Measurements from ENCODE around the gene FGF21.
"Not testable (repeated sequence)": the region's sequence is repeated elsewhere in the genome, so short reads cannot be mapped to it uniquely, and the experiment has no call there.

Gene FGF21

DNA sequence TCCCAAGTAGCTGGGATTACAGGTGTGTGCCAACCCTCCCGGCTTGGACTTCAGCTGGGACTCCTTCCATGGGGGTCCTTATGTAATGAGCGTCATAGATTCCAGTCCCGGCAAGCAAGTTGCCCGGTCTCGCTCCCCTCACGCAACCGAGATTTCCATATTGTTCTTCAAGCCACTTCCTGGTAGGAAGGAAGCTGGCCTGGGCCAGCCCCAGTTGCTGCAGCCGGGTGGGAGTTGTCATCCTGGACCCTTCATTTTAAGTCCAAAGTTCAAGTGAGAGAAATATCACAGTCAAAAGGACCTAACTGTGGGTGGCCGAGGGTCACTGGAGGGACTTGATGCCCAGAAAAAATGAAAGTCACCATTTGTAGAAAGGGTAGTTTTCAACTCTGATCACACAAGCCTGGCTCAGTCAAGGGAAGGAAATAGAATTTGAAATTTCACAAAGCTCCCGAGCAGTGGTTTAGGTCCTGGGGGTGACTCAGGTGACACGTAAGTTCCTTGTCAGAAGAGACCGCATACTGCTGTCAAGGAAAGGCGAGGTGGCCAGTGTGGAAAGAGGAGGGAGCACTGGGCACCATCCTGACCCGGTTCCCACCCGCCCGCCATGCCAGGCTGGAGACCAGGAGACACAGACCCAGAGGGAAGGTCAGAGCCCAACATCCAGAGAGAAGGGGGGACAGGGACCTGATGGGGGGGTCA, 5.3 kb downstream of the FGF21 start:
- Histone ChIP-seq H3K4me3 (replicated peaks; ENCODE audit: low read depth, low read length) (no peak overlapping the region), H3K27me3 (replicated peaks; ENCODE audit: control insufficient read depth, insufficient read depth, low read length) (no peaks in the 10 kb centered on the region), H3K36me3 (ENCODE audit: control insufficient read depth, insufficient read depth, low read length) (no peaks in the 10 kb centered on the region)
- DNase-seq (ENCODE audit: extremely low read depth, insufficient read length) = no peak
- TF ChIP-seq, protein P1, sequence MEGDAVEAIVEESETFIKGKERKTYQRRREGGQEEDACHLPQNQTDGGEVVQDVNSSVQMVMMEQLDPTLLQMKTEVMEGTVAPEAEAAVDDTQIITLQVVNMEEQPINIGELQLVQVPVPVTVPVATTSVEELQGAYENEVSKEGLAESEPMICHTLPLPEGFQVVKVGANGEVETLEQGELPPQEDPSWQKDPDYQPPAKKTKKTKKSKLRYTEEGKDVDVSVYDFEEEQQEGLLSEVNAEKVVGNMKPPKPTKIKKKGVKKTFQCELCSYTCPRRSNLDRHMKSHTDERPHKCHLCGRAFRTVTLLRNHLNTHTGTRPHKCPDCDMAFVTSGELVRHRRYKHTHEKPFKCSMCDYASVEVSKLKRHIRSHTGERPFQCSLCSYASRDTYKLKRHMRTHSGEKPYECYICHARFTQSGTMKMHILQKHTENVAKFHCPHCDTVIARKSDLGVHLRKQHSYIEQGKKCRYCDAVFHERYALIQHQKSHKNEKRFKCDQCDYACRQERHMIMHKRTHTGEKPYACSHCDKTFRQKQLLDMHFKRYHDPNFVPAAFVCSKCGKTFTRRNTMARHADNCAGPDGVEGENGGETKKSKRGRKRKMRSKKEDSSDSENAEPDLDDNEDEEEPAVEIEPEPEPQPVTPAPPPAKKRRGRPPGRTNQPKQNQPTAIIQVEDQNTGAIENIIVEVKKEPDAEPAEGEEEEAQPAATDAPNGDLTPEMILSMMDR (IDR thresholded peaks at IDR 0.05; ENCODE audit: insufficient read depth, low read length, poor library complexity, severe bottlenecking) = no peak

DNA sequence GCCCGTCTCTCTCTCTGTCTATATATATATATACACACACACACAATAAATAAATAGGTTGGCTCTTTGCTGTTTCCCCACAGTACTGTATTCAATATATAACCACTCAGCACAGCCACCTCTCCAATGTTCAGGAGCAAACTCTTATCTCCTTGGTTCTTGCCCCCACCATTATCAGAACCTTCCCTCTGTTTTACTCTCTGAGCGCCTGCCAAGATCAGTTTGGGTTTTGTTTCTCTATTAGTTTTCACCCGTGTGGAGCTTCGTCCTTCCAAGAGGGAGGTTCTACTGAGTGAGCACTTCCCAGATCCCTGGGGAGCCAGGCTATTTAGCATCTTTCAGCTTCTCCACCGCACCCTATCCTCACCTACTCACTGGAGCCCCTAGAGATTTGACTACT, 10.5 kb downstream of the FGF21 start:
- H3K36me3 ChIP-seq (ENCODE audit: control insufficient read depth, insufficient read depth, low read length); H3K27me3 ChIP-seq (replicated peaks; ENCODE audit: control insufficient read depth, insufficient read depth, low read length); H3K4me3 ChIP-seq (replicated peaks; ENCODE audit: low read depth, low read length); DNase-seq (ENCODE audit: extremely low read depth, insufficient read length): not testable (repeated sequence)

DNA sequence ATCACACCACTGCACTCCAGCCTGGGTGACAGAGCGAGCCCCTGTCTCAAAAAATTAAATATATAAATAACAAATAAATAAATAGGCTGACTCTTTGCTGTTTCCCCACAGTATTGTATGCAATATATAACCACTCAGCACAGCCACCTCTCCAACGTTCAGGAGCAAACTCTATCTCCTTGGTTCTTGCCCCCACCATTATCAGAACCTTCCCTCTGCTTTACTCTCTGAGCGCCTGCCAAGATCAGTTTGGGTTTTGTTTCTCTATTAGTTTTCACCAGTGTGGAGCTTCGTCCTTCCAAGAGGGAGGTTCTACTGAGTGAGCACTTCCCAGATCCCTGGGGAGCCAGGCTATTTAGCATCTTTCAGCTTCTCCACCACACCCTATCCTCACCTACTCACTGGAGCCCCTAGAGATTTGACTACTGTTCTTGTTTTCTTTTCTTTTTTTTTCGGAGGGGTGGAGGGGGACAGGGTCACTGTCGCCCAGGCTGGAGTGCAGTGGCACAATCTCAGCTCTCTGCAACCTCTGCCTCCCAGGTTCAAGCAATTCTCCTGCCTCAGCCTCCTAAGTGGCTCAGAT, 12.9 kb downstream of the FGF21 start:
- DNase-seq (ENCODE audit: extremely low read depth, insufficient read length); H3K27me3 ChIP-seq (replicated peaks; ENCODE audit: control insufficient read depth, insufficient read depth, low read length); H3K4me3 ChIP-seq (replicated peaks; ENCODE audit: low read depth, low read length); H3K36me3 ChIP-seq (ENCODE audit: control insufficient read depth, insufficient read depth, low read length): not testable (repeated sequence)

DNA sequence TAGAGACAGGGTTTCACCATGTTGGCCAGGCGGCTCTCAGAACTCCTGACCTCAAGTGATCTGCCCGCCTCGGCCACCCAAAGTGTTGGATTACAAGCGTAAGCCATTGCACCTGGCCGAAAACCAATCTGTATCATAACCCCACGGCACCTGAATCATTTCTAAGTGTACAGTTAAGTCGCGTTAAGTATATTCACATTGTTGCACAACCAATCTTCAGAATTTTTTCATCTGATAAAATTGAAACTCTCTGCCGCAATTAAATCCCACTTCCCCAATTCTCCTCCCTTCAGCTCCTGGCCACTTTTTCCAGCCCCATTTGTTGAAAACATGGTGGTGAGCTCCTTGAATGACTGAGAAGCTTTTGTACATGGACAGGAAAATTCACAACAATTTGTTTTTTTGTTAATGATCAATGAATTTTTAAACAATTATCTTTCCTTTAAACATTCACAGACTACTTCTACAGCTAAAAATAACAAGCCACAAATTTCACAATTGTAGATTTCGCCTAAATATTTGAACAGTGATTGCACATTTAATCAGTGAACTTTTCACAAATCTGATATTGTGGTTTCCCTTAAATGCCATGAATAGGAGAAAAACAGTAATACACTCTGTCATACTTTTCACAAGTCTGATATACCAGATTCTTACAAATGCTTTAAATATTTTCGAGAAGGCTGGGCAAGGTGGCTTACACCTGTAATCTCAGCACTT, 13.8 kb downstream of the FGF21 start:
- no peaks in the 10 kb centered on the region for H3K36me3 ChIP-seq (ENCODE audit: control insufficient read depth, insufficient read depth, low read length)
- TF ChIP-seq, protein P1 (IDR thresholded peaks at IDR 0.05; ENCODE audit: insufficient read depth, low read length, poor library complexity, severe bottlenecking) = no peak
- no peak overlapping the region for H3K4me3 ChIP-seq (replicated peaks; ENCODE audit: low read depth, low read length)
- DNase-seq (ENCODE audit: extremely low read depth, insufficient read length) = no peak
- no peaks in the 10 kb centered on the region for H3K27me3 ChIP-seq (replicated peaks; ENCODE audit: control insufficient read depth, insufficient read depth, low read length)

DNA sequence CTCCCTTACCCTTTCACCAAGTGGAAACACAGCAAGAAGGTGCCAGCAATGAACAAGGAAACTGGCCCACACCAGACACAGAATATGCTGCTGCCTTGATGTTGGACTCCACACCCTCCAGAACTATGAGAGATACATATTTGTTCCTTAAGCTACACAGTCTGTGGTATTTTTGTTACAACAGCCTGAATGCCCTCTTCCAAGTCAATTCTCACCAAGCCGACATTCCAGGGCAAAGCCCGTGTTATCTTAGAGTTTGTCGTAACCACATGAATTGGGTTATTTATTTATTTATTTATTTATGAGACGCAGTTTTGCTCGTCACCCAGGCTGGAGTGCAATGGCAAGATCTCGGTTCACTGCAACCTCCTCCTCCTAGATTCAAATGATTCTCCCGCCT, 14.9 kb downstream of the FGF21 start:
- DNase-seq (ENCODE audit: extremely low read depth, insufficient read length) = no peak
- TF ChIP-seq, protein P1 (IDR thresholded peaks at IDR 0.05; ENCODE audit: insufficient read depth, low read length, poor library complexity, severe bottlenecking) = no peak
- no peaks in the 10 kb centered on the region for H3K36me3 ChIP-seq (ENCODE audit: control insufficient read depth, insufficient read depth, low read length)
- no peak overlapping the region for H3K4me3 ChIP-seq (replicated peaks; ENCODE audit: low read depth, low read length)
- no peaks in the 10 kb centered on the region for H3K27me3 ChIP-seq (replicated peaks; ENCODE audit: control insufficient read depth, insufficient read depth, low read length)

DNA sequence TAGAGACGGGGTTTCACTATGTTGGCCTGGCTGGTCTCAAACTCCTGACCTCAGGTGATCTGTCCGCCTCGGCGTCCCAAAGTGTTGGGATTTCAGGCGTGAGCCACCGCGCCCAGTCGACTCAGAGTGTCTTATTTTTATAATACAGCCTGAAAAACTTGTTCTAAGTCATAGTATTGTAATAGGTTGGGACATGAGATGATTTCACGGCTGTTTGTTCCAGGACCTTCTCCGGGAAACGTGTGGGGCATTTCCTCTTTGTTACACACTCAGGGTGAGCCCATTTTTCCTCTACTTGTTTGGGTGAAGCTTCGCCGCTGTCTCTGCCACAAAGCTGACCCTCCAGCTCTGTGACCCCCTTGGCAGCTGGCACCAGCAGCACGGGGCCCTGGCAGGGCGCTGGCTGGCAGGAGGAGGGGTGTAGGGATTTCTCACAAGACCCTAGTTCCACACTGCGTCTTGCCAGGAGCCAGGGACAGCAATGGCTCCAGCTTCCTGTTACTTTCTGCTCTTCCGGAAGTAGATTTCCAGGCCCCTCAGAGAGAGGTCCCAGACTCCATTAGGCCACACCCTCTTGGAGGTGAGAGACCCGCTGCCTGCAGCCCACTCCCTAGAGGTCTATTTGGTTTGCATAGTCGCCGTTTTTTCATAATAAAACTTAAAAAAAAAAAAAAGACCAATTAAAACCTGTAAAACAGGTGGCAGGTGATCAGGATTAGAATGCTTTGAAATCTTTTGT, 15.6 kb downstream of the FGF21 start:
- TF ChIP-seq, protein P1 (IDR thresholded peaks at IDR 0.05; ENCODE audit: insufficient read depth, low read length, poor library complexity, severe bottlenecking) = no peak
- Histone ChIP-seq H3K36me3 (ENCODE audit: control insufficient read depth, insufficient read depth, low read length) (no peaks in the 10 kb centered on the region), H3K27me3 (replicated peaks; ENCODE audit: control insufficient read depth, insufficient read depth, low read length) (no peaks in the 10 kb centered on the region), H3K4me3 (replicated peaks; ENCODE audit: low read depth, low read length) (no peak overlapping the region)
- no peak for DNase-seq (ENCODE audit: extremely low read depth, insufficient read length)
